HG03135 (cell line): ENCODE results near the gene STAG2.

ENCODE experiments used
- ATAC-seq: cut with Tn5 transposase; IDR thresholded peaks from one replicate; pipeline ENCODE4 v1.9.1; 2021; ENCODE audit warnings: mild to moderate bottlenecking, moderate library complexity; ENCODE audit not compliant: unreplicated experiment

STAG2 gene

DNA sequence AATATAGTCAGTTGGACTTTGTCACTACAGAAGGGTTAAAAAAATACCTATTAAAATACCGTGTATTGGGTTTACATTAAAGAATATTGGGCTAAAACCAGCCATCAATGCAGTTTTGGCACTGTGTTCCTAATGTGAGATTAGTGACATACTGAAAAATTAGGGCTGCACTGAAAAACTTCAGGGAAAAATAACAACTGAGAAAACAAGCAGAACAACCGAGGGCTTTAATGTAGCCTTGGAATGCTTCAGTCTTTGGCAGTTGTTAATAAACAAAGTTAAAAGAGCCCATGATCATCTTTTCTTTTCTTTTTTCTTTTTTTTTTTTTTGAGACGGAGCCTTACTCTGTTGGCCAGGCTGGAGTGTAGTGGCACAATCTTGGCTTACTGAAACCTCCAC is 12.4 kb downstream of the STAG2 start:
- ATAC-seq, result no peak

DNA sequence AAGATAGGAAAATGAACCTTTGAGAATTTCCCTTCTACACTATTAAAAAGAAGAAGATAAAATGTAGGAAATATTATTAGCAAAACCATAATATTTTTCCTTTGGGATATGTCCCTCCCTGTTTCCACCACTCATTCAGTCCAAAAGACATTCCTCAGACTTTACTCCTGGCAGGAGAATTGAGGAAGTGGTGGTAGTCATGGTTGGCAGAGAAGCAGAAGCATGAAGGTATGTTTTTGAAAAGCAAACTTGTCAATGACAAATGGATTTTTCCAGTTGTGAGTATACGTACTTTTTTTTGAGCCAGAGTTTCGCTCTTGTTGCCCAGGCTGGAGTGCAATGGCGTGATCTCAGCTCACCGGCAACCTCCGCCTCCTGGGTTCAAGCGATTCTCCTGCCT is 13.7 kb downstream of the STAG2 start:
- ATAC-seq, result no peak

DNA sequence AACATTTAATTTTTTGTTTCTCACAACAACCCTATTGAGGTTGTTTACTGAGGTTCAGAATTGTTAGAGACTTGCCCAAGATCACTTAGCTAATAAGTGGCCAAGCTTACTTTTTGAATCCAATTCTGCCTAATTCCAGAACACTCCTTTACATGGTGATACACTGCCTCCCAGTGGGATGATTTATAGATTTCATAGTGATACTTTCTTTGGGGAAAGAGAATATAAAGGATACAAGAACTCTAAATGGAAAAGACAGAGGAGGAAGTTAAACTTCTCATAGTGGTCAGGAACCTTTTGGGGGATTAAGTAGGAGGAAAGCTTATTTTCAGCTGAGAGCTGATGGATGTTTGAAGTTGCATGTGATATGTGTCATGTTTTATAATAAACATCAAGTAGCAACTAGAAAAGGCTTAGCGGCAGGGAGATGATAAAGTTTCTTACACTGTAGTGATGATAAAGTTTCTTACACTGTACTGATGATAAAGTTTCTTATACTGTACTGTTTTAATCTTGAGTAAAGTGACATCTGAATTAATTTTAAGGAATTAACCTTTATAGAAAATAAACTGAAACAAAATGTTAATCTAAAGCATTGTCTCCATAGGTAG is 15.3 kb downstream of the STAG2 start:
- no peak for ATAC-seq

DNA sequence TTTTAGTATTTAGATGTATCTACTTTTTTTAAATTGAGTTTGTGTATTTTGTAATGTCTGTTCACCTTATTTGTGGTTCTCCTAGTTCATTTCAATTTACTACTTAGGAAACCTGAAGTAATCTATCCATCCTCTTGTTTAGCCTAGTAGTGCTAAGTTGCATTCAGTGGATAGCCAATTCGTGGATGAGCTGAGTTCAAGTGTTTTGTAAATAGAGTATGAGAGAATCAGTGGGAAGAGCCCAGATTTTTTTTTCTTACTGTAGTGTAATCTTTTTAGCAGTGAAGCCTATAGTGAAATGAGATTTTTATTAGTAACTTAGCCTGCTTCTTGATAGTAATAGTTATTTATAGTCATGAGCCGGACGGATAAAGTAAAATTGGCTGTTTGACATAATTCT is 21.7 kb downstream of the STAG2 start:
- ATAC-seq, result no peak

DNA sequence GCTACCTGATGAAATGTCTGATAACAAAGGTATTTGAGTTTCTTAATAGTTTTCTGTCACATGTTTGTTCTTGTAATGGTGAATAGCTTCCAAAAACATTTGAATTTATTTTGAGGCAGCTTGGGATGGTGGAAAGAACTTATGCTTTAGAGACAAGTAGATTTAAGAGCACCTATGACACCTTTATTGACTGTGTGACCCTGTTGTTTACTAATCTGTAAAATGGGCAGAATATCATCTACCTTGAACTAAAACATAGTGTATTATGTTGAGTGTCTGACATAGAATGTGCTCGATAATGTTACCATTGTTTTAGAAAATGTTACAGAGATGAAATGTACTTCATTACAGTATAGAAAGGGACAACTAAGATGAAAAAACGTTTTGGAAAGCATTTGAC is 24.9 kb downstream of the STAG2 start:
- ATAC-seq, result no peak

DNA sequence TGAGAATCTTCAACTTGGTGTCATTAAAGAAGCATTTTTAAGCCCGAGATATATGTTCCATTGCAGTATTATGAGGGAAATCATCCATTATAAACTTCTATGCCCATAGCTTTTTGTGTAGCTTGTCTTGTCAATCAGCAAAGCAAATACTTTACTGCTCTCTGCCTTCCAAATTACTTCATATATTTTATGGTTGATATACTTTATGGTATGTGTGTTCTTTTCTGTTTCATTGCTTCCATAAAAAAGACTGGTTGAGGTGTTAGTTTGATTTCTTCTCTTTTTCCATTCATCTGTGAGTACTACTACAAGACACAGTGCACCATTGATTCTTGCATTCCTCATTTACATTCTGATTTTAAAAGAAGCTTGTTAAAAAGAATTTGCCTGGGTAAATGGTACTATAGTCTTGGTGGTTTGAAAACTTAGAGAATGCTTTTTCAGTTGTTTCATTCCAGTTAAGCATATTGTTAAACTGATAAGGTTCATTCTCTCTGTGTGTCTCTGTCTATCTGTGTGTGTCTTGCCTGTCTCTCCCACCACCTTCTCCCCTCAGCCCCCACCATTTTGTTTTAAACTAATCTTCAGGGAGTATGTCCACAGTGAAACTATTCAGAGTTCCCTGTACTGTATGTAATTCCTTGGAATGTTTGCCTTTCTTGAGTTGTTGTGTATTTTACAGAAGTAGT is 27.1 kb downstream of the STAG2 start:
- ATAC-seq, result no peak

DNA sequence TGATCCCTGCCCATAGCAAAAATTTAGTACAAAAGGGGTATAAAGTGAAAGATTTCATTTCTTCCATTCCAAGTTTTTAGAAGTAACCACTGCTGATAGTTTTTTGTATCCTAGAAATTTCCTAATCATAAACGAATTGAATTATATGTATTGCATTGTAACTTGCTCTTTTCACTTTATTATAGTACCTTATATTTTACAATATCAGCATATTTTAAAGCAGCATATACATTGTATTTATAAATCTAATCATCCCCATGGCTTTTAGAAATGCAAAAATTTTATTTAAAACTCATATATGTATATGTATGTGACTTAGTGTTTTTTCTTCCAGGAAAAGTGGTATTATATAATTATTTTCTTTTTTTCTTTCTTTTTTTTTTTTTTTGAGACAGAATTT is 27.7 kb downstream of the STAG2 start:
- ATAC-seq, result no peak

DNA sequence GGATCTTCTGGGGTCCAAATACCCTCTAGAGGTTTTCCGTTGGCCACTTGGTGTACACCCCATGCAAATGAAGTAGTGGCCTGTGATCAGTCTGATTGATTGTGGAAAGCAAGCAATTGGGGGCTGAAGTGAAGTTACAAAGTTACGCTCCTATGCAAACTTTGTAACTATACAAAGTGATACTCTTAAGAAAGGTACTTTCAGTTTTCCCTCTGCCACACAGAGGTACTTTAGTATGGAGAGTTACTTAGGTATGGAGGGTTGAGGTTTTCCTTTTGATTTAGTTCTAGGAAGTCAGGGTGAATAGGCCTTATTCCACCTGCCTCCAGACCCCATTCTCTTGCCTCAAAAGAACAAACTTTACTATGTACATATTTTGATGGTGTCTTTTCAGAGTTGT is 28.7 kb downstream of the STAG2 start:
- ATAC-seq, result no peak

DNA sequence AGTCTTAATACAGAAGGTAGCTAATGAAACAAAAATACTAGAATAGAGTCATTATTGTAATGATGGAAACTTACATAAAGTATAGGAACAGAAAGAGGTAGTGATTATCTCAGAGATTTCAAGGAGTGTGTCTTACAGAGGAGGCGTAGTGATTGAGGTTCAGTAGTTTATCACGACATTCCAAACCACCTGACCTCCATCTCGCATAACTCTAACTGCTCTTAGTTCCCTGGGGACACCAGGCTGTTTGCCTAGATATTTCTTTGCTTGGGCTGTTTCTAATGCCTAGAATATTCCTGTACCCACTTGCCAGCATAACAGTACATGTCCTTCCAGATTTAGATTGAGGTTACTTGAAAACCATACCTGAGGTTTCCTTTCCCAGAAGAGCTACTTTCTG is 29.1 kb downstream of the STAG2 start:
- no peak for ATAC-seq

DNA sequence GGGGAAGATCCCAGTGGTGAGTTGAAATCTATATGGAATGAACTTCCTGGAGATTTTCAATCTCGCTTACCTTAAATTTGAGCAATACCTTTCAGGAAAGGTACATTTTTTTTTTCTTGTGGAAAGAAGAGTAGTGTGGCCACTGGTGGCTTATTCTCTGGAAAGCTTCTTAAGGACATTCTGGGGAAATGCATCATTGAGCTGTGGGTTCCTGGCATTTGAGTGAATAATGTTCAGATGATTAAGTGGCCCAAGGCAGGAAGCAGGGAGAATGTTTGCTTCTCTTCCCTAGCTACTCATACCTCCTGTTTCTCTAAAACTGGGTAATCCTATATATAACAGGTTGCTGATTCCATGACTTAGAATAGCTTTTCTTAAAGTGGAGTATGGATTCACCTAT is 31.8 kb downstream of the STAG2 start:
- no peak for ATAC-seq

DNA sequence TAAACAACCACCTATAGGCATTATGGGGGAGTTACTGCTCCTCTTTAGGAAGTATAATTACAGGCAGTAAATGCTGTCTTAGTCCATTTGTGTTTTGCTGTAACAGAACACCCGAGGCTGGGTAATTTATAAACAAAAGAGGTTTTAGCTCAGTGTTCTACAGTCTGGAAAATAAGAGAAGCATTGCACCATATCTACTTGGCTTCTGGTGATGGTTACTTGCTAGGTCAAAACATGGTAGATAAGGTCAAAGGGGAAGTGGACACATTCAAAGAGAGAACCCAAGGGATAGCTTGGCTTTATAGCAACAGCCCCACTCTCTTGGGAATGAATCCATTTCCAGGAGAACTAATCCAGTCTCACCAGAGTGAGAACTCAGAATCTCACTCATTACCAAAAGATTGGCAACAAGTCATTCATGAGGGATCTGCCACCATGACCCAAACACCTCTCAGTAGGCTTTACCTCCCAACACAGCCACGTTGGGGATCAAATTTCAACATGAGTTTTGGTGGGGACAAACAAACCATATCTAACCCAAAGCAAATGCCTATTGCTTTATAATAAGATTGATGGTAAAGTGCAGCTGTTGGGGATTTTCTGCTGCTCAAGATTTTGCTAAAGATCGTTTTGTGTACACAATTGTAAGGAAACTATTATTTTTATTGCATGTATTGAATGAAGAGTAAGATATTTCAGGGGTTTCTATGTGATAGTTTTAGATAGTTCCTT is 32.6 kb downstream of the STAG2 start:
- no peak for ATAC-seq

DNA sequence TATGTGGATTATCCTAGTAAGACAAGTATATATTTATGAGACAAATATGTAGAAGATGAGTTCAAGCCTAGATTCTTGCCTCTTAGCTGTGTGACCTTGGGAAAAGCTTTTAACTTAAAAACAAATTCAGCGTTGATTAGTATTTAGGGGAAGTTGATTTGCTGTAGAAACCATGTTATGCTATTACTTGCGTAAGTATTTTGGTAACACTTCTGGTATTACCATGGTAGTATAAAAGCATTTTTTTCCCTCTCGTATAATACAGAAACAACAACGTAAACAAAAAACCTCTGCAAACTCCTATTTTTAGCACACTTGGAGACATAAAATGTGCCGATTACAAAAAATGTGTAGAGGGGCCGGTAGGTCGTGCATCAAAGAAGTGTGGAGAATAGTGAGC is 33.2 kb downstream of the STAG2 start:
- no peak for ATAC-seq

DNA sequence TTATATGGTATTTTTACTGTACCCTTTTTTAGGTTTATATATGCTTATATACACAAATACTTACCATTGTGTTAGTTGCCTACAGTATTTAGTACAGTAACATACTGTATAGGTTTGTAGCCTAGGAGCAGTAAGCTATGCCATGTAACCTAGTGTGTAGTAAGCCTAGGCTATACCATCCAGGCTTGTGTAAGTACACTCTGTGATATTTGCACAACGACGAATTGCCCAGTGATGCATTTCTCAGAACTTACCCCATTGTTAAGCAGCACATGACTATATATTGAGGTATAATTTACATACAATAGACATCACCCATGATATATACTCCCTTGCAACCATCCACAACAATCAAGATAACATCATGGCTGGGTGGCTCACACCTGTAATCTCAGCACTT is 40.1 kb downstream of the STAG2 start:
- ATAC-seq, result no peak

DNA sequence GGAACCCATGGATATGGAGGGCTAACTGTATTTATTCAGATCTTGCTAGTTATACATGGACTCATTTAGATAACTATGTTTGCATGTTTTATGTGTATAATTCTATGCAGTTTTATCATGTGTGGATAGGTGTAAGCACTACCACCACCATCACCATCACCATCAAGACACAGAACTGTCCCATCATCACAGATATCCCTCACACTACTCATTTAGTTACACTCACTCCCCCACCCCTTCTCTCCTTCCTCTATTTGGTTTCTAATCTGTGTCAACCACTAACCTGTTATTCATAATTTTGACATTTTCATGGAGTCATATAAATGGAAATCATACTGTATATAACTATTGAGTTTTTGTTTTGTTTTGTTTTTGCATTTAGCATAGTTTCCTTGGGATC is 43.7 kb downstream of the STAG2 start:
- ATAC-seq, result no peak

DNA sequence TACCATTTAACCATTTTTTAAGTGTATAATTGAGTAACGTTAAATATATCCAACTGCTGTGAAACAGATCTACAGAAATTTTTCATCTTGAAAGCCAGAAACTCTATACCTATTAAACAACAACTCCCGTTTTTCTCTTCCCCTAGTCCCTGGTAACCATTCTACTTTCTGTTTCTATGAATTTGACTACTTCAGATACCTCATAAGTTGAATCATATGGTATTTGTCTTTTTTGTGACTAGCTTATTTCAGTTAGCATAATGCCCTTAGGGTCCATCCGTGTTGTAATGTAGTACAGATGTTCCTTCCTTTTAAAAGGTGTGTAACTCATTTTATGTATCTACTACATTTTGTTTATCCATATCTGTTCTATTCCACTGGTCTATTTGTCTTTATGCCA is 48.7 kb downstream of the STAG2 start:
- ATAC-seq, result no peak

DNA sequence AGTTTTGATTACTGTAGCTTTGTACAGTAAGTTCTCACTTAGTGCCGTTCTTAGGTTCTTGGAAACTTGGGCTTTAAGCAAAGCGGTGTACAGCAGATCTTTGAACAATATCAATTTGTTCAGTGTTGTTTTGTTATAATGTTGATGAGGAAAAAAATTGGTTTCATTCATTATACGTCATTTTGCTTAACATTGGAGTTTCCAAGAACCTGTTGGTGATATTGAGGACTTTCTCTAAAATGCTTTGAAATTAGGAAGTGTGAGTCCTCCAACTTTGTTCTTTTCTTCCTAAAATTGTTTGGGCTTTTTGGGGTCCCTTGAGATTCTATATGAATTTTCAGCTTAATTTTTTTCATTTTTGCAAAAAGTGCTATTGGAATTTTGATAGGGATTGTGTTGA is 49.1 kb downstream of the STAG2 start:
- no peak for ATAC-seq

DNA sequence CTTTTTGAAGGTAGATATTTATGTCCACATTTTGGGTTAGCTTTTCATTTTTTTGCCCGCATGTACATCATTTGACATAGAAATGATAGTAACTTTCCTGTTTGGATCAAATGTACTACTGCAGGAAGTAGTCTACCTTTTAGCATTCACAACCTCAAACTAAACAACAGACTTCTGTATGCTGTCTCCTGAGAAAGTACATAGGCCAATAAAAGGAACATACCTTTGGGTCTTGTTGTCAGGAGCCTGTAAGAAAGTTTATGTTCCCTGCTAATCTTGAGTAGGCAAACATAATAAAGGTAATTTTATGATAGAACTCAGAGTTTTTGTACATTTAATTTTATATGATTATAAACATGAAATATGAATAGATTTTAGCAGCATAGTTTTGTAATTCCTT is 54.2 kb downstream of the STAG2 start:
- ATAC-seq, result no peak

DNA sequence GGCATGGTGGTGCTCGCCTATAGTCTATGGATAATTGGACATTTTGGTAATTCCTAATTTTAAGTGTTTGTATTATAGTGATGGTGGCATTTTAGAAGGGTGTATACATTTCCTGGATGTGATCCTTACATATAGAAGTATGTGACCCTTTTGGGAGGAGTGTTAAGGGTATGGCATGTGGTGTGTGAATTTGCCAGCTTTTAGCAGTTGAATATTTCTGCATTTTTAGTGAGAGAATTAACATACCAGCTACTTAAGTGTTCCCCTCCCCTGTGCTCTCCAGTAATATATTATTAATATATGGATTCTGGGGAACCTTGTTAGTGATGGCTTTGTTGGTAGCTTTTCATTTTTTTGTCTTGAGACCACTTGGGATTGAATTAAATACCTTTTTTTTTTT is 55.3 kb downstream of the STAG2 start:
- ATAC-seq, result no peak

DNA sequence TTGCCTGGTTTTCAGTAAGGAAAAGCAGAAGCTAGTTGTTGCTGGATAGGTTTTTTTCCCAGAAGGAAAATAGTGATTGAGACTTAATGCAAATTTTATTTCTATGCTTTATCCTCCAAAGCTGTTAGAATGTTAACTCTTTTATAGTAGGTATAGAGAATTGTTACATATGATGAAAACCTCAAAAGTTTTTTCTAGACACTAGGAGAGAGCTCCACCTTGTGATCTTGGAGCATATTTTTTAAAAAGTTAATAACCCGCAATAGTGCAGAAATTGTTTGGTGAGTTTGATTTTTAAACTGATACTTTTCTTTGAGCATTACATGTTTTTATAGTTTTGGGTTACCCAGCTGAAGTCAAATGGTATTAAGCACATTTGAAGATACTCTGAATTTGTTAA is 56.5 kb downstream of the STAG2 start:
- ATAC-seq, result no peak

DNA sequence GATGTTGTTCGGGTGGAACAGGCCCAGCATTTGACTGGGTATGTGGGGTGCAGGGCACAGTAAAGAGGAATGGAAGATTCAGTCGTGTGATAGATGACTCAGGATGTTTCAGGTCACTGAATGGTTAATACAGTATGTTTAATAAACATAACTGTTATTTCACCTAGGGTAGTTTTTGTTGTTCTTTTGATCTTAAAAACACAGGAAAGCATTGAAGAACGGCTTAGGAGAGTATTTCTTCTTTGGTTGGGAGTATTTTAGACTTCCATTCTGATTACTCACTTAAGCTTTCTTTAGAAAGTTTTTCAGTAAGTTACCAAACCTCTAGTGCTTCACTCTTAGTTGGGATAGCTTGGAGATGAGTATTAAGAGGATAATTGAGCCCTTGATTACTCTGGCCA is 62.3 kb downstream of the STAG2 start:
- no peak for ATAC-seq

DNA sequence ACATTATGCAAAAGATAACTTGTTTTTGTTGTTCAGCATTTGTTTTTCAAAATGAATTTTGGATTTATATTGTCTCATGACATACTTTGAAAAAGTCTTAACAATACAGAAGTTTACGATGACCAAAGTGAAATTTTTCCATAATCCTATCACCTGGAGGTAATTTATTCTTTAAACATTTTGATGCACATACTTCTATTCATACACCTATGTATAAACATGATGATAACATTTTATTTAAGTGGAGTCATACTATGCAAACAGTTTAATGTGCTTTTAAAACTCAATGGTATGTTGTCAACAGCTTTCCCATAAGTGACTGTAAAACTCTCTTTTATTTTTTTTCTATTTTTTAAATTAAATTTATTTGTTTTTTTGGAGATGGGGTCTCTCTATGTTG is 65.0 kb downstream of the STAG2 start:
- ATAC-seq, result no peak

DNA sequence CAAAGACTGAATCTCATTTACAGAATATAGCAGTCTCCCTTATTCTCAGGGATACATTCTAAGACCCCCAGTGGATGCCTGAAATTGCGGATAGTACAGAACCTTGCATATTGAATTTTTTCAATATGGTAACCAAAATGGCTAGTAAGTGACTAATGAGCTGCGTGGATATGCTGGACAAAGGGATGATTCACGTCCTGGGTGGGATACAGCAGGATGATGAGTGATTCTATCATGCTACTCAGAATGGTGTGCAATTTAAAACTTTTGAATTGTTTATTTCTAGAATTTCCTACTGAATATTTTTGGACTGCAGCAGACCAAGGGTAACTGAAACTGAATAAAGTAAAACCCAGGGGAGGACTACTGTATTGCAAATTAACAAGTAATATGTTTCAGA is 66.7 kb downstream of the STAG2 start:
- no peak for ATAC-seq
